OCI-LY3 (cell line): ENCODE results near the gene APLP1.

Experiments
- H2AFZ ChIP-seq: fragments of 200-600, 300-600 bp; shearing (Covaris generic); 2 replicates; pipeline ENCODE4 v1.6.0; 2014; ENCODE audit warnings: antibody characterized with exemption, low read depth, low read length
- H3K27ac ChIP-seq: fragments of 200-600, 300-600 bp; sonication (generic); 2 replicates; pipeline ENCODE4 v1.5.1; 2014; ENCODE audit warnings: mild to moderate bottlenecking, low read length, moderate library complexity, mixed read lengths
- H3K27me3 ChIP-seq: fragments of 200-600, 300-600 bp; sonication (generic); 2 replicates; pipeline ENCODE4 v1.6.1; 2014; ENCODE audit warnings: low read depth, low read length, mixed read lengths
- H3K36me3 ChIP-seq: fragments of 200-600, 300-600 bp; sonication (generic); replicated peaks from 2 replicates; pipeline ENCODE3; 2014; ENCODE audit warnings: low read depth, low read length, mixed read lengths
- H3K4me1 ChIP-seq: fragments of 300-600, 200-600 bp; sonication (generic); 2 replicates; pipeline ENCODE4 v1.6.1; 2014; ENCODE audit warnings: low read length, mixed read lengths
- H3K4me2 ChIP-seq: fragments of 200-600, 300-600 bp; sonication (generic); 2 replicates; pipeline ENCODE4 v1.6.1; 2014; ENCODE audit warnings: low read length, mixed read lengths
- H3K4me3 ChIP-seq: fragments of 300-600, 200-600 bp; sonication (generic); 2 replicates; pipeline ENCODE4 v1.5.1; 2014; ENCODE audit warnings: antibody characterized with exemption, mild to moderate bottlenecking, low read length, moderate library complexity
- H3K79me2 ChIP-seq: fragments of 300-600, 200-600 bp; shearing (Covaris generic); 2 replicates; pipeline ENCODE4 v1.6.1; 2014; ENCODE audit warnings: mild to moderate bottlenecking, low read length, mixed read lengths
- H3K9ac ChIP-seq: fragments of 300-600, 200-600 bp; shearing (Covaris generic); 2 replicates; pipeline ENCODE4 v1.6.0; 2014; ENCODE audit warnings: mild to moderate bottlenecking, low read length, moderate library complexity
- H3K9me3 ChIP-seq: fragments of 200-600, 300-600 bp; shearing (Covaris generic); 2 replicates; pipeline ENCODE4 v1.6.1; 2014; ENCODE audit warnings: low read length, mixed read lengths; ENCODE audit not compliant: insufficient read depth
- H4K20me1 ChIP-seq: fragments of 200-600, 300-600 bp; sonication (generic); 2 replicates; pipeline ENCODE4 v1.6.1; 2016; ENCODE audit warnings: low read length, mixed read lengths; ENCODE audit not compliant: insufficient read depth
- EZH2phosphoT487 ChIP-seq: fragments of 200-600 bp; shearing (Covaris generic); IDR thresholded peaks from 2 replicates; pipeline ENCODE4 v1.6.1; 2018; ENCODE audit warnings: antibody characterized with exemption, mixed run types, low read depth
- TF ChIP-seq, protein P1 (sequence below): fragments of 200-600, 300-600 bp; sonication (generic); IDR thresholded peaks from 2 replicates; pipeline ENCODE4 v1.5.1; 2014; ENCODE audit warnings: antibody characterized with exemption, low read length, low read depth

Gene APLP1

DNA sequence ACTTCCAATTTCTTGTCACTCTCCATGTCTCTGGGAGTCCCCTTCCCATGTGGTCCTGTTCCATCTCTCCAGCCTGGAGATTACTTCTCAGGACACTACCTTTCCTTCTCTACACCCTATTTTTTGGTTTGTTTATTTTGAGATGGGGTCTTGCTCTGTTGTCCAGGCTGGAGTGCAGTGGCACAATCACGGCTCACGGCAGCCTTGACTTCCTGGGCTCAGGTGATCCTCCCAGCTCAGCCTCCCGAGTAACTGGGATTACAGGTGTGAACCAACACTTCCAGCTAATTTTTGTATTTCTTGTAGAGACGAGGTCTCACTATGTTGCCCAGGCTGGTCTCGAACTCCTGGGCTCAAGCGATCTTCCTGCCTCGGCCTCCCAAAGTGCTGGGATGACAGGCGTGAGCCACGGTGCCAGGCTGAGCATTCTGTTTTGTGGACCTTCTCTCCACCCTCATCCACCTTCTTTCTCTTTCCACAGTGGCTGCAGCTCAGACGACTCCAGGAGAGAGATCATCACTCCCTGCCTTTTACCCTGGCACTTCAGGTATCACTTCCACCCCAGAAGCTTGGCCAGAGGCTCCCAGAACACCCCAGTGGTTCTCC is 34.6 kb downstream of the APLP1 start:
- peaks cover 52% of the 10 kb centered on the region for H3K4me1 ChIP-seq
- H2AFZ ChIP-seq: peak overlapping the region; percentile 20; the same call in 1 of the 2 replicates
- peaks cover 13% of the 10 kb centered on the region for H4K20me1 ChIP-seq
- peak overlapping the region; percentile 5 for H3K27ac ChIP-seq
- peaks cover 10% of the 10 kb centered on the region for H3K36me3 ChIP-seq
- no peaks in the 10 kb centered on the region for H3K9me3 ChIP-seq
- H3K4me3 ChIP-seq: peak overlapping the region; percentile 73
- H3K79me2 ChIP-seq: peaks cover 30% of the 10 kb centered on the region
- TF ChIP-seq EZH2phosphoT487: no peak
- TF ChIP-seq, protein P1, sequence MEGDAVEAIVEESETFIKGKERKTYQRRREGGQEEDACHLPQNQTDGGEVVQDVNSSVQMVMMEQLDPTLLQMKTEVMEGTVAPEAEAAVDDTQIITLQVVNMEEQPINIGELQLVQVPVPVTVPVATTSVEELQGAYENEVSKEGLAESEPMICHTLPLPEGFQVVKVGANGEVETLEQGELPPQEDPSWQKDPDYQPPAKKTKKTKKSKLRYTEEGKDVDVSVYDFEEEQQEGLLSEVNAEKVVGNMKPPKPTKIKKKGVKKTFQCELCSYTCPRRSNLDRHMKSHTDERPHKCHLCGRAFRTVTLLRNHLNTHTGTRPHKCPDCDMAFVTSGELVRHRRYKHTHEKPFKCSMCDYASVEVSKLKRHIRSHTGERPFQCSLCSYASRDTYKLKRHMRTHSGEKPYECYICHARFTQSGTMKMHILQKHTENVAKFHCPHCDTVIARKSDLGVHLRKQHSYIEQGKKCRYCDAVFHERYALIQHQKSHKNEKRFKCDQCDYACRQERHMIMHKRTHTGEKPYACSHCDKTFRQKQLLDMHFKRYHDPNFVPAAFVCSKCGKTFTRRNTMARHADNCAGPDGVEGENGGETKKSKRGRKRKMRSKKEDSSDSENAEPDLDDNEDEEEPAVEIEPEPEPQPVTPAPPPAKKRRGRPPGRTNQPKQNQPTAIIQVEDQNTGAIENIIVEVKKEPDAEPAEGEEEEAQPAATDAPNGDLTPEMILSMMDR: no peak
- no peaks in the 10 kb centered on the region for H3K27me3 ChIP-seq
- H3K4me2 ChIP-seq: peak overlapping the region; percentile 91
- peak overlapping the region; percentile 67 for H3K9ac ChIP-seq

DNA sequence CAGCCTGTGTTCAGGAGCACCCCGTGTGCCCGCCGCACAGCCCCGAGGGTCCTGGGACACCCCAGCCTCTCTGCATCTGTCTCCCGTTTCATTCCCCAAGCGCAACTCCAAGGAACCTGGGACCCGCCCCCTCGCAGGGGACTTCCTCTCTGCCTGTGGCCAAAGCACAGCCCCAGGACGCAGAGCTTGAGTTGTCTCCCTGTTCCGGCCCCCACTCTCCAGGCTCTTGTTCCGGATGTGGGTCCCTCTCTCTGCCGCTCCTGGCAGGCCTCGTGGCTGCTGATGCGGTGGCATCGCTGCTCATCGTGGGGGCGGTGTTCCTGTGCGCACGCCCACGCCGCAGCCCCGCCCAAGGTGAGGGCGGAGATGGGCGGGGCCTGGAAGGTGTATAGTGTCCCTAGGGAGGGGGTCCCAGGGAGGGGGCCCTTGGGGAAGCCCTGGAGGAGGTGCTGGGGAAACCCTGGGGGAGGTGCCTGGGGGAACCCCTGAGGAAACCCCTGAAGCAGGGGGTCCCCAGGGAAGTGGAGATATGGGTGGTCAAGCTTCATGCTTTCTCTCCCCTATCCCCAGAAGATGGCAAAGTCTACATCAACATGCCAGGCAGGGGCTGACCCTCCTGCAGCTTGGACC is 35.3 kb downstream of the APLP1 start:
- peaks cover 50% of the 10 kb centered on the region for H3K4me1 ChIP-seq
- H3K4me2 ChIP-seq: peak overlapping the region; percentile 91
- peak overlapping the region; percentile 73 for H3K4me3 ChIP-seq
- no peaks in the 10 kb centered on the region for H3K27me3 ChIP-seq
- H3K9me3 ChIP-seq: no peaks in the 10 kb centered on the region
- peak overlapping the region; percentile 67 for H3K9ac ChIP-seq
- peaks cover 23% of the 10 kb centered on the region for H3K79me2 ChIP-seq
- H2AFZ ChIP-seq: peak overlapping the region; percentile 20; the same call in 1 of the 2 replicates
- TF ChIP-seq, protein P1: no peak
- TF ChIP-seq EZH2phosphoT487: no peak
- H4K20me1 ChIP-seq: peaks cover 6% of the 10 kb centered on the region
- peak overlapping the region; percentile 5 for H3K27ac ChIP-seq
- peaks cover 3% of the 10 kb centered on the region for H3K36me3 ChIP-seq

DNA sequence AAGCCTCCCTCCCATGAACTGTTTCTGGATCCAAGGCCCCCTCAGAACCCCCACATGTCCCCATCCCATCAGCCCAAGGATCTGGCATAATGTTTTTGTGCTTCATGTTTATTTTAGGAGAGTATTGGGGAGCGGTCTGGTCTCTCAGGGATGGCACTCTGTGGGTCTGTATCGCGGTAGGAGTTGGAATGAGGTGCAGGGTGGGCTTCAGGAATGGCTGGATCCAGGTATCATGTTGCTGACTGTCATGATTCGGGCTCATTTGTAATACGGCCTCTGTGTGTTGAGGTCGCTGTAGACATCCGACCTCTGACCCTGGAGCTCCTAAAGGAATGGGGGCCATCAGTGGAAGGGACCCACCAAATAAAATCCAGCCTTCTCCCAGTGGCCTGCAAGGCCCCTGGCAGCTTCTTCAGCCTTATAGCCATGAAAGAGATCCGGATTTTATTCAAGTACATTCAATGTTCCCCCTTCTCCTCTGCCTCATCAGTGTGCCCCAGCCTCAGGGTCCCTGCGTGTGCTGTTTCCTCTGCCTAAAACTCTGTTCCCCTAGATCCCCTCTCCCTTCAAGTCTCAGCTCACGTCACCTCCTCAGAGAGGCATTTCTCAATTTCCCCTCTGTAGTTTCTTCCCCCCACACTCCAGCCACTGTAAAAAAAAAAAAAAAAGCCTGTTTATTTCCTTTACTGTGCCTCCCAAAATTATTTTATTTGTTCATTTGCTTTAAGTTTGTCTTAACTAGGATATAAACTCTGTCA is 36.1 kb downstream of the APLP1 start:
- TF ChIP-seq, protein P1: no peak
- no peak for TF ChIP-seq EZH2phosphoT487
- Histone ChIP-seq H3K27ac (peak overlapping the region; percentile 32; the same call in 1 of the 2 replicates), H3K9ac (no peak overlapping the region), H3K36me3 (no peaks in the 10 kb centered on the region), H2AFZ (no peak overlapping the region), H3K79me2 (peaks cover 15% of the 10 kb centered on the region), H4K20me1 (no peaks in the 10 kb centered on the region), H3K27me3 (no peaks in the 10 kb centered on the region), H3K4me2 (peak overlapping the region; percentile 91; the same call in 1 of the 2 replicates), H3K4me3 (no peak overlapping the region), H3K9me3 (no peaks in the 10 kb centered on the region), H3K4me1 (peaks cover 55% of the 10 kb centered on the region)

DNA sequence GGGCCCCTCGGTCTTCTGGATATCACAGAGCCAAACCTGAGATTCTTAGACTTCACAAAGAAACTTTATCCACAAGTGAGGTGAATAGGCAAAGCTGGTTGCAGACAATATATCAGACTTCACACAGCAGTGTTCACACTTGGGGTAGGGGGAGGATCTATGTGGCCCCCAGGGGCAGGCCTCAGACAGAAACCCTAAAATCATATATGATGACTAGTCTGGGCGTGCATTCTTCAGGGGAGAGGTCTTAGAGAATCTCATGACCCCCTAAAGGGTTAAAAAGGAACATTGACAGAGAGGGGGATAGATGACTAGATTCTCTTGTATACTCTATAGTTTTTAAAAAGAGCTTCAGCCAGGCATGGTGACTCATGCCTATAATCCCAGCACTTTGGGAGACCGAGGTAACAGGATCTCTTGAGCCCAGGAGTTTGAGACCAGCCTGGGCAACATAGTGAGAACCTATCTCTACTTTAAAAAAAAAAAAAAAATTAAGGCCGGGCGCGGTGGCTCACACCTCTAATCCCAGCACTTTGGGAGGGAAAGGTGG is 36.9 kb downstream of the APLP1 start:
- no peak overlapping the region for H2AFZ ChIP-seq
- no peak overlapping the region for H3K4me2 ChIP-seq

More for the DNA sequence above, 36.9 kb downstream of the APLP1 start:
- Histone ChIP-seq H3K4me1 (peaks cover 63% of the 10 kb centered on the region), H3K9me3 (no peaks in the 10 kb centered on the region), H3K9ac (no peak overlapping the region), H3K27me3 (no peaks in the 10 kb centered on the region), H3K79me2 (peaks cover 7% of the 10 kb centered on the region), H4K20me1 (no peaks in the 10 kb centered on the region), H3K4me3 (no peak overlapping the region), H3K36me3 (no peaks in the 10 kb centered on the region), H3K27ac (peak overlapping the region; percentile 32; the same call in 1 of the 2 replicates)
- TF ChIP-seq EZH2phosphoT487: no peak
- TF ChIP-seq, protein P1: no peak
